Measurements from ENCODE around the gene FAM8A1.

FAM8A1 gene

DNA sequence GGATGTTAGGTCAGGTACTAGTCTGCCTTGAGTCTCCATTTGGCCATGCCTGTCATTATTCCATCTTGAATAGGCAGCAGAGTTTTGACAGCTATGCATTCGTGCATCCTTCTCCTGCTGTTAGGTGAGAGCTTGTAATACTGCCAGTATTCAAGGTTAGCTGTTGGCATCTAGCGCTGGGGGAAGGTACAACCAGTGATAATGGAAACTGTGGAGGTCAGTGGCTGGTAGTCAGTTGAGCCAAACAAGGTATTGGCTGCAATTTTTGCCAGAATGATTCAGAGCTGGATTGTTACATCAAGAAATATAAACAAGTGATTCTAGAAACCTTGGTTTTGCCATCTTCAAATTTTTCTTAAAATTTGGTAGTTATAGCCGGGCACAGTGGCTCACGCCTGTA is 6.5 kb downstream of the FAM8A1 start:
- DNase-seq, result no peak

DNA sequence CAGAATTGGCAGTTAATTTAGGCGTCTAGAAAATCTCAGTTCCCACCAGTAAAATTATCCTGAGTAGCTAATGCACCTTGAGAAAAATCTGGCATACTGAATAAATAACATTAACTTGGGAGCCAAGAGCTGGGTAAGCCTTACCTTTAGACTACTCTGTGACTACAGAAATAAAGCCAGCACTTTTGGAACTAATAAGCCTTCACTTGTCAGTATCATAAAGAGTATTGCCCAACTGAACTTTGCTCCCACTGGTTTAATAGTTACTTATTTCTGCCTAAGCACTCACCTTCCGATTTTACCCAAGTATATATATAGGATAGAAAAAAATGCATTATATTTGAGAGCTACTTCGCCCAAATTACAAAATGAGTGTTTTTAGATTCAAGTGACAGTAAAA is 10.7 kb downstream of the FAM8A1 start:
- DNase-seq, result no peak

DNA sequence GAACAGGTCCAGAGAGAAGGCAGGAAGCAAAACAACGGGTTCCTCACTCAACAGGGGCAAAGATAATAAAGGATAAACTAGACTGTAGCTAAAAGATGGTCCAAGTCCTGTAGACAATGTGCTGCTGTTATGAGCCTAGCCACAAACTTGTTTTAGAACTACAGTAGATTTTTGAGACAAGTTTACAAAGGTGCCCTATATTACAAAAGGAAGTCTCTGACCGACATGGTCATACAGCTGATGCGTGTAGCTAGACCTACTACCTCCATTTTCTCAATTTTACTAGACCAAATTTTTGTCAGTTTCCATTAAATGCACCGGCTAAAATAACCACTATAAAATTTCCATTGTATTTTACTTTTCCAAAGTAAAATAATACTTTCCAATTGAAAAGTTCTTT is 11.9 kb downstream of the FAM8A1 start:
- DNase-seq, result no peak

DNA sequence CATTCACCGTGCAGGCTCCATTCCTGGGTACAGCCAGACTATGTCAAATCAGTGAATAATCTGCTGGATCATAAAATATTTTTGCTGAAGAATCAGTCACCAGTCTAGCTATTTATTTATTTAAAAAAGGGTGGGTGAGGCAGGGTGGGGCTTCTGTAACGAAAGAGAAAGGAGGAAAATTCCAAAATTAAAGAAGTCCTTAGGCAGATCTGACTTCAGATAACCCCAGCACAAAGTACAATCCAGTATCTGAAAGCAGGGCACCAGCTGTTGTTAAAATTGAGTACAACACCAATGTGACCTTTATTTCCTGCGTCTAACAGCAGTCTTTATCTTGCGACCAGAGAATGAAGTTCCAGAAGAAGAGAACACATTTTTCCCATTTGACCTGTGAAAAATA is 15.7 kb downstream of the FAM8A1 start:
- no peak for DNase-seq

DNA sequence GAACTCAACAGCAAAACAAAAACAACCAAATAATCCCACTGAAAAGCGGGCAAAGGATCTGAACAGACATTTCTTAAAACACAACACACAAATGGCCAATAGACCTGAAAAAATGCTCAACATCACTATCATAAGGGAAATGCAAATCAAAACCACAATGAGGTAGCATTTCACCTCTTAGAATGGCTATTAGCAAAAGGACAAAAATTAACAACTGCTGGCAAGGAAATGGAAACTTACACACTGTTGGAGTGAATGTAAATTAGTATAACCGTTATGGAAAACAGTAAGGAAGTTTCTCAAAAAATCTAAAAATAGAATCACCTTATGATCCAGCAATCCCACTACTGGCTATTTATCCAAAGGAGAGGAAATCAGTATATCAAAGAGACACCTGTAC is 20.9 kb downstream of the FAM8A1 start:
- no peak for DNase-seq

DNA sequence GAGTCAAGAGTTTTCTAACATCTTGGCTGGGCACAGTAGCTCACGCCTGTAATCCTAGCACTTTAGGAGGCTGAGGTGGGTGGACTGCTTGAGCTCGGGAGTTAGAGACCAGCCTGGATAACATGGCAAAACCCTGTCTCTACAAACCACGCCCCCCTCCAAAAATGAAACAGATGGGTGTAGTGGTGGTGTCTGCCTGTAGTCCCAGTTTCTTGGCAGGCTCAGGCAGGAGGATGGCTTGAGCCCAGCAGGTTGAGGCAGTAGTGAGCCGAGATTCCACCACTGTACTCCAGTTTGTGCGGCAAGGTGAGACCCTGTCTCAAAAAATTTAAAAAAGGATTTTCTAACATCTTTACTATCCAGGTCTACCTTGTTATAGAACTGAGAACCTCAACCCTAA is 22.0 kb downstream of the FAM8A1 start:
- DNase-seq, result no peak

DNA sequence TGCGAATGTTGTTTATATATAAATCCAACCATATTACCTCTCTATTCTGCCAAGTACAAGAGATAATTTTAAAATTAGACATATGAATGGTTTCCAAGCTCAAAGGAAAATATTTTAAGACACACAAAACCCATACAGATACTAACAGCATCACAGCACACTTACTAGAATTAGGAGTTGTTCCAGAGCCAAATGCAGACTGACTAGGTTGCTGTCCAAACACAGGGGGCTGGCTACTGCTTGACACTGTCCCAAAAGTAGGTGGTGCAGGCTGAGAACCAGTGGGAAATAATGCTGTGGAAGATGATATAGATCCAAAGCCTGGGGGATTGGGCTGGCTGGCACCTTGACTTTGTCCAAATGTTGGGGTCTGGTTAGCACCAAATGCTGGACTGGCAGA is 24.3 kb downstream of the FAM8A1 start:
- DNase-seq, result no peak

DNA sequence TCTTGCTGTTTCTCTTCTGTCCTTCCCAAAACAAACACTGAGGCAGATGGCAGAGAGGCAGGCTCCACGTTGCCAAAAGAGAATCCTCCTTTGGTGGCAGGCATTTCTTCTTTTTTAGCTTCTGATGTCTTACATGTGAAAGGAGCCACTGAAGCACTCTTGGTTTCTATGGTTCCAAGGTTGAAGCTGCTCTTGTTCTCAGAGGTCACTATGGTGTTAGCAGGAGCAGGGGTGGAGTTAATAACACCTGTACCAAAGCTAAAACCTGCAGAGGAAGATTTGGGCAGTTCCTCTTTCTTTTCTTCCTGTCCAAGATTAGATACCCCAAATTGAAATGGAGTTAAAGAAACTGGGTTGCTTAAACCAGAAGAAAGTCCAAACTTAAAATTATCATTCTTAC is 28.8 kb downstream of the FAM8A1 start:
- DNase-seq, result no peak

DNA sequence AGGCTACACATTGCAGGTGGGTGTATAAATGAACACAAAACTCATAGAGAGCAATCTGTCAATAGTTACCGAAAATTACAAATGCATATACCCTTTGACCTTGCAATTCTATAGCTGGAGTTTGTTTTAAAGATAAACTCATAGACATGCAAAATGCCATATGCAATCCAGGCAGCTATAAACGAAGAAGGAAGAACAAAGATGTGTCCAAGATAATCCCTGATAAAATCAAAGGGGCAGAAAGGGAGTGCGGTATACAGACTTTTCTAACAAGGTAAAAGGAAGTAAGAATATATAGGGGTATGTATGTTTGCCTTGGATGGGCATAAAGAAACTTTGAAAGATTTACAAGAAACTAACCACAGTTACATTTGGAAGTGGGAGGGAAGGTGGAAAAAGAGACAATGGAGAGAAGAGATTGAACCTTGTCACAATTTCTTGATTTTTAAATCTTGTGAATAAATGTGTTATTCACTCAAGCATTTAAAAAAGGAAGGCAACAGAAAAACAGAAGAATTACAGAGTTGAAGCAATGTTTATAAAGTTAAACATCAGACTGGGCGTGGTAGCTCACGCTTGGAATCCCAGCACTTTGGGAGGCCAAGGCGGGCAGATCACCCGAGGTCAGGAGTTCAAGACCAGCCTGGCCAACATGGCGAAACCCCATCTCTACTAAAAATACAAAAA is 29.9 kb downstream of the FAM8A1 start:
- no peak for DNase-seq

DNA sequence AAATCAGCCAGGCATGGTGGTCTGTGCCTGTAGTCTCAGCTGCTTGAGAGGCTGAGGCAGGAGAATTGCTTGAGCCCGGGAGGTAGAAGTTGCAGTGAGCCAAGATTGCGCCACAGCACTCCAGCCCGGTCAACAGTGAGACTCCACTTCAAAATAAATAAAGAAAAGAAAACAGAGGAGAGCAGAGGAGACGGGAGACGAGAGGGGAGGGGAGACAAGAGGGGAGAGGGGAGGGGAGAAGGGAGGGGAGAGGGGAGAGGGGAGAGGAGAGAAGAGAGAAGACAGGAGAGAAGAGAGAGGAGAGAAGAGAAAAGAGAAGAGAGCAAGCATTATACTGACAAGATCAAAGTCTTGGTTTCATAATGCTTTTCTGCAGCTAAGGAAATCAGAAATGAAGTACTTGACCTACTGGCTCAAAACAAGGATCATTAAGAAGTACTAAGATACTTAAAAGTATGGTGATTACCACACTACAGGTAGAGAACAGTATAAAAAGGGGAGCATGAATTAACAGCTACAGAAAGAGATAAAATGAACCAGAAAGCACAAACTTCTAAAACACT is 30.5 kb downstream of the FAM8A1 start:
- no peak for DNase-seq

DNA sequence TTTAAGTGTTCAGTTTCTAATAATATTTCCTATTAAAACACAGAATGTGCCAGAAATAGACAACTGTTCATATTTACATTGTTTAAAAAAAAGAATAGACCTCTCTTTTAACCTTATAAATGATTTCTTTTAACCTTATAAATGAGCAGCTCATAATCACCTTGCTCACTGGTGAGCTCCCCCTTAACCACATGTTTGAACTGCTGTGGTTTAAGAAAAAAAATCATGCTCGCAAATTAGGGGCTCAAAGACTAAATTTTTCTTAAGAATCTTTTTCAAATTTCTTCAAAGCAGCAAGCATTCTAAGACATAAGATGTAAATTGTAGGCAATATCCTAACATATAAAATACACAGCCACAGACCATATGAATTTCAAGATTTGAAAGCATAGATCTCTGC is 32.8 kb downstream of the FAM8A1 start:
- DNase-seq, result no peak

DNA sequence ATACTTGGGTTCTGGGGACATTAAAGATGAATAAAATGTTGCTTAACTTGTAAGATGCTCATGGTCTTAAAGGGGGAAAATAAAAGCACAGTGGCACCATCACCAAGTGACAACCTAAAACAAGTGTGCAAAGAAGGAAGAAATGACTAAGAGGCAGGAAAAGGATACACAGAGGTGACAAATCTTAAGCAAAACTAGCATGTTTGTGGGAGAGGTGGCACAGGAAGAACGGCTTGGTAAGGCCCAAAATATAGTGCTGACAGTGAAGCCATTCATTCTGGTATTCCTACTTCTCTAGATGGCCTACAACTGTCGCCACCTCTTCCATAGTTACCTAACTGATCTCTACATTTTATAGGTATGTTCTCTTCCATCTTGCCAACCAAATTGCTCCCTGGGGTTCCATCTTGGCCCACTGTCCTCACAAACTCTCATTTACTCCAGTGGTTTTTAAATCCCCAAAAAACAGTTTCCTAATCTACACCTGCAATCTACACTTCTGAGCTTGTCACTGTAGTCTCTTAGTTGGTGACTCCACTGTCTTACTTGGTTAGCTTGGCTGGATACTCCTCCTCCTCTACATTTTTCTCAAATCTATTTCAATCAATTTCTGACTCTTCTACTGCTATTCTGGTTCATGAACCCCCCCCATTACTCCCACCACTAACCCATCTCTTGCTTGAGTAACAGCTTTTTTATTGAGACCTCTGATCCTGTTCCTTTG is 33.5 kb downstream of the FAM8A1 start:
- no peak for DNase-seq

DNA sequence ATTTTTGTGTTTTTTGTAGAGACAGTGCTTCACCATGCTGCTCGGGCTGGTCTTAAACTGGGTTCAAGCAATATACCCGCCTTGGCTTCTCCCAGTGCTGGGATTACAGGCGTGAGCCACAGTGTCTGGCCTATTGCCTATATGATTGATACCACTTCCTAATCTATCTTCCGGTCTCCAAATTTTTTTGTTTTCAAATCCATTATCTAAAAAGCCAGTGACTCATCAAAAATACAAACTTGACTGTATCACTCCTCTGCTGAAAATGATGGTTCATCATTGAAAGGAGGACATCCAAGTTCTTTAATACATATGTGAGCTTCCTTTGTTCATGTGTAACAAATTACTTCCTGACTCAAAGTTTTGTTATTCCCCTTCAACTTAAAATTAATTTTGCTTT is 35.5 kb downstream of the FAM8A1 start:
- DNase-seq, result no peak

DNA sequence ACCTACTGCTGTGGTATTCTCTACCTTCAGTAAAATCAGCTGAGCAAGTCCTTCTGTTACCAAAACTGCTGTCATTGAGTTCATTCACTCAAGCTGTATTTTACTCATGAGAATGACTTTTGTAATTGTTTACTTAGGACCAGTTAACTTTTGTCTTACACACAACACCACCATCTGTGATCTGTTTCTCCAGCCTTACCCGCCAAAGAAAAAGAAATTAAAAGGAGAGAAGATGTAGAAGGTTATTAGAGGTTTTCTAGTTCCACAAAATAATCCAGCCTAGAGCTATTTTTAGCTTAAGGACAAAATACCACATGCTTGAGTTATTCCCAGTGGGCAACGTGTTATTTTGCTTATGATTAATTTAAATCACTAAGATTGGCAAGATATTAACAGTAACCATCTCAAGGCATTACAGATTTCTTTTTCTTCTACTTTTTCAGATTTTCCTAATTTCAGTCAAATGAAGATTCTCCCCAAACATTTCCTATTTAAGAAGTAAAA is 38.2 kb downstream of the FAM8A1 start:
- DNase-seq, result no peak

DNA sequence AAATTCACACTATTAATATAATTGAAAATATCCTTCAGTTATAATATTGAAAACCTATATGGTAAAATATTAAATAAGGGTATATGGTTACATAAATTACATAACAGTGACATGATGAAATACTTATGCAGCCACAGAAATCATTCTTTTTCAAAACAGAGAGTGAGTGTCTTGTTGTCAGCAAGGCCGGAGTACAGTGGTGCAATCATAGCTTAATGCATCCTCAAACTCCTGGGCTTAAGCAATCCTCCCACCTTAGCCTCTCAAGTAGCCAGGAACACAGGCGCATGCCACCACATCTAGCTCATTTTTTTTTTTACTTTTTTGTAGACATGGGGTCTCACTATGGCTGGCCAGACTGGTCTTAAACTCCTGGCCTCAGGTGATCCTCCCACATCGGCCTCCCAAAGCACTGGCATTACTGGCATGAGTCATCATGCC is 40.4 kb downstream of the FAM8A1 start:
- DNase-seq, result no peak

DNA sequence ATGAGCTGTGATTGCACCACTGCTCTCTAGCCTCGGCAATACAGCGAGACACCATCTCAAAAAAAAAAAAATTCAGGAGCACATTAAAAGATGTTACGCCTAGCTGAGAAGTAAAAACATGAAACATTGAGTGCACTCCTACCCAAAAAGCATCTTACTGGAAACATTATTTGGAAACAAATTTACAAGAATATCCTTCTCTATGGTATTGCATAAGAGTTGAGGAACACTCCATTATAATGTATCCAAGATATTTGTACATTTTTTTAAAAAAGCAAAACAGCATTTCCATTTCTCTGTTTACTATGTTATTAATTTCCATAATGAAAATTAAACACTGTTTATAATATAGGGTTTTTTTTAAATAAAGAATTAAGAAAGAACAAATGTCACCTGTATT is 48.6 kb downstream of the FAM8A1 start:
- no peak for DNase-seq

DNA sequence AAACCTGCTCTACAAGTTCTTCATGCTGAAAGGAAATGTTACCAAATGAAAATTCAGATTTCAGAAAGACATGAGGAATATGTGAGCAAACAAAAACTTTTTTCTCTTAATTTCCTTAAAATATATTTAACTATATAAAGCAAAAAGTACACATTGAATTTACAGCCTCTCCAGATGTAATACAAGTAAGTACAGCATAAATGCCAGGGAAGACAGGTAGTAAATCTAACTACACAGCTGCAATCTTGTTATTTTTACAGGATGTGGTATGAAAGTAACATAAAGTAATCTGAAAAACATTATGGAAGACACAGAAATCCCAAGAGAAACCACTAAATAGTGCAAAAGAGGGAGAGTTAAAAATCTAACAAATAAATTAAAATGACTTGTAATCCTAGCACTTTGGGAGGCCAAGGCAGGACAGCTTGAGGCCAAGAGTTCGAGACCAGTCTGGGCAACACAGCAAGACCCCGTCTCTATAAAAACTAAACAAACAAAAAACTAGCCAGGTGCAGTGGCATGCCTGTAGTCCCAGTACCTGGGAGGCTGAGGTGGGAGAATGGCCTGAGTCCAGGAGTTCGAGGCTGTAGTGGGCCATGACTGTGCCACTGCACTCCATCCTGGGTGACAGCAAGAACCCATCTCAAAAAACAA is 50.7 kb downstream of the FAM8A1 start:
- DNase-seq, result no peak

DNA sequence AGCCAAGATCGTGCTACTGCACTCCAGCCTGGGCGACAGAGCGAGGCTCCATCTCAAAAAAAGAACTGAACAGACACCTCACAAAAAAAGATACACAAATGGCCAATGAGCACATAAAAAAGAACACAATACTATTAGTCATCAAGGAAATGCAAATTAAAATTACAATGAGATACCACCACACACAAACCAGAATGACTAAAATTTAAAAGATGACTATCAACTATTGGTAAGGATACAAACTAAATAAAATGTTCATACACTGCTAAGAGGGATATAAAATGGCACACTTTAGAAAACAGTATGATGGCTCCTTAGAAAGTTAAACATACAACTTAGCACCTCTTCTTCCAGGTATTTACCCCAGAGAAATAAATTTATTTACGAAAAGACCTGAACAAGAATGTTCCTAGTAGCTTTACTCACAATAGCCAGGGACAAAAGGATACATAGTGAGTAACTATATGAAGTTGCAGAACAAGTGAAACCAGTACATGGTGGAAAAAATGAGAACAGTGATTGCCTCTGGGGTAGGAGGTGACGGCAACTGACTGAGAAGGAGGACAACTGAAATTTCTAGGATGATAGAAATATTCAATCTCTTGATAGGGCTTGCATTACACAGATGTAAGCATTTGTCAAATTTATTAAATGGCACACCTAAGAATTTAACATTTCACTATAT is 53.2 kb downstream of the FAM8A1 start:
- DNase-seq, result no peak

DNA sequence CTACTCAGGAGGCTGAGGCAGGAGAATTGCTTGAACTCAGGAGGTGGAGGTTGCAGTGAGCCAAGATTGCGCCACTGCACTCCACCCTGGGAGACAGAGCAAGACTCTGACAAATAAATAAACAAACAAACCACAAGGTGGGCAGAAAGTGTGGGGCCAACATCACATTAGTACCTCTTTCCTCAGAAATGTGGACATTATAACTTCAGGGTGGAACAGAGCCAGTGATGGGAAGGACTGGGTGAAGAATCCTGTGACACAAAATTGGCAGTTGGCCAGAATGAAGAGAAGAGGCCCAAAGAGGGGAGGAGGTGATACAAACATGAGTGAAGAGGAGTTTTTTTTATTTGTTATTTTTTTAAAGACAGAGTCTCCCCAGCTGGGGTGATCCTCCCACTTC is 56.0 kb downstream of the FAM8A1 start:
- DNase-seq, result peak; percentile 43

DNA sequence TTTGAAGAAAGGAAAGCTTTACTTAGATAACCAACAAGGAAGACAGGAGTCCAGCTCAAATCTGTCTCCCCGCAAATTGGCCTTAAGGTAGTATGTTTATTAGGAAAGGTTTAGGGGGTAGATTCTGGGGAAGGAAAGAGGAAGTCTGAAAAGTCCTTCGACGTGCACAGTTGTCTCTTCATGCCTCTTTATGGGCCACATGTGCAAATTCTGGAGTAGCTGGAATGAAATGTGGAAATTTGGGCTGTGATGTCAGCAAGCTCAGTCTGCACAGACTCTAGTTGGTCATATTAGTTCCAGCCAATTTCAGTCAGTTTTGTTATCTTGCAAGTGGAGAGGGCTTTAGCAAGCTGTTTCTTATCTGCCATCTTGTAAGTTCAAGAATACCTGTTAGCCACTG is 56.5 kb downstream of the FAM8A1 start:
- DNase-seq, result no peak

All from NCI-H2029 treated with DMSO at 0.1 percent for 48 hours (cell line).